ENCODE data around the gene PLEKHM2. TPM values are rescaled to one million over a fixed set of nuclear protein-coding genes. Genes with fewer than 3 reads are reported as not detected.

Gene PLEKHM2
- total RNA-seq, 2 experiments from 2014 or later: 46.5 to 48.1 TPM

- Mint-ChIP-seq H3K36me3 (no peaks in the 10 kb centered on the region), H3K4me3 (no peak overlapping the region), H3K27me3 (peaks cover 12% of the 10 kb centered on the region), H3K27ac (no peak overlapping the region), H3K9me3 (no peaks in the 10 kb centered on the region), H3K4me1 (ENCODE audit: low read depth) (peaks cover 6% of the 10 kb centered on the region)
- CTCF ChIA-PET: no interaction called here
- POLR2A ChIA-PET: no interaction called here
- DNase-seq: no peak
- intact Hi-C loops (cut with micrococcal nuclease): no loop called here
Measured at GRCh38 chr1:15751717-15752116, 67.6 kb downstream of the PLEKHM2 start.

- intact Hi-C loops (cut with micrococcal nuclease): no loop called here
- CTCF ChIA-PET: no interaction called here
Measured at GRCh38 chr1:15753776-15754175, 69.7 kb downstream of the PLEKHM2 start.

GRCh38 chr1:15755021-15755645 lies 71.0 kb downstream of the PLEKHM2 start:
- H3K4me3 Mint-ChIP-seq: no peak overlapping the region
- DNase-seq: no peak
- H3K27ac Mint-ChIP-seq: no peak overlapping the region
- POLR2A ChIA-PET: no interaction called here
- intact Hi-C loops (cut with micrococcal nuclease): no loop called here
- no peaks in the 10 kb centered on the region for H3K36me3 Mint-ChIP-seq
- CTCF ChIA-PET: interaction anchor here (1.1 kb wide), 1 partner anchor 253 kb away, joined by 3 read pairs; no protein-coding TSS in a partner anchor
- H3K9me3 Mint-ChIP-seq: no peaks in the 10 kb centered on the region
- peaks cover 26% of the 10 kb centered on the region for H3K27me3 Mint-ChIP-seq
- H3K4me1 Mint-ChIP-seq (ENCODE audit: low read depth): peaks cover 12% of the 10 kb centered on the region

More at GRCh38 chr1:15753776-15754175, 69.7 kb downstream of the PLEKHM2 start:
- Mint-ChIP-seq H3K4me1 (ENCODE audit: low read depth) (peaks cover 12% of the 10 kb centered on the region), H3K4me3 (no peak overlapping the region), H3K9me3 (no peaks in the 10 kb centered on the region), H3K36me3 (no peaks in the 10 kb centered on the region), H3K27ac (no peak overlapping the region), H3K27me3 (peaks cover 21% of the 10 kb centered on the region)
- DNase-seq: no peak
- POLR2A ChIA-PET: no interaction called here

DNA sequence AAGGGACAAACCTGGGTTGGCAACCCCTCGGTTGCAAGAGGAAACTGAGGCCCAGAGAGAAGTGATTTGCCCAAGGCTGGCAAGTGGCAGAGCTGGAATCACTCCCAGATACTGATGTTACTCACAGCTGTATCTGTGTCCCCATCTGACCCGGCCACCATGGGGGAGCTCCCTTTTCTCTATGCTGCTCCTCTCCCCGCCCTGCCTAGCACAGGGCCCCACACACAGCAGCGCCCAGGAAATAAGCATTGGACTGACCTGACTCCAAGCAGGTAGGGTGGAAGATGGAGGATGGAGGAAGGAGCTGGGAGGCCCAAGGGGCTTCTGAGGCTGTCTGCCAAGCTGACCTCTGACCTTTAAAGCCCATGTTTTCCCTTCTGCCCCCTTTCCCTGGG lies 71.5 kb downstream of the PLEKHM2 start:
- CTCF ChIA-PET: interaction anchor here (1.1 kb wide), 1 partner anchor 252 kb away, joined by 3 read pairs; no protein-coding TSS in a partner anchor

DNA sequence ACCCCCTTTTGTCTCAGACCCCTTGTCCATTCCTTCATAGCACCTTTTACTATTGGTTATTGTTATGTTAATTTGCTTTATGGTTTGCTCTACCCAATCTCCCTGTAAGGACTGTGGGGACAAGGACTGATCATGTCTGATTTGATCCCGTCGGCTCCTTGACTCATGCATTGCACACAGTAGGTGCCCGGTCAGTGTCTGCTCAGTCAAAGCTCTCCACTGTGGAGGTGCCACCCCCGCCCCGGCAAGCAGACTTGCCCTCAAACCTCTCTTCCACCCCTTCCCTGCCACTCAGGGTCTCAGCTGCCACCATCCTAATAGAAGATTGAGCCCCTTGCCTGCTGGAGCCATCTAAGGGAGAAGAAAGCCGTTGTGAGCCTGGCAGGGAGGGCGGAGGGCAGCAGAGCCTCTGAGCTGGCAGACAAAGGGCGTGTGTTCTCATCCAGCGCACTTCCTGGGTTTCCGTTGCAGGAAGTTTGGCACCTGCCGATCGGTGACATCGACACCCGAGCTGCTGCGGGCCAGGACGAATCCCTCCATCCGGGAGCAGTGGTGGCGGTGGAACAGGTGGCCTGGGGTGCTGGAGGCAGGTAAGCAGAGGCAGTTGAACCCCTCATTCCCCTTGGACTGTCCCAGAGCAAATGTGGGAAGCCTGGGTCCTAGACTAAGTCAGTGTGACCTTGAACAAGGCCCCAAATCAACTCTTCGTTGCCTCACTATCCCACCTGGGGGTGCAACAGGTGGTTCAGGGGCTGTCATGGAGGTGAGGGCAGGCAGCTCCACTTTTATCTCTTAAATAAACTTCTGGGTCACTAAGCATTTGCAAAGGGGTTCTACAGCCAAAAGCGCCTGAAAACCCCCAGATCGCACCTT lies 72.3 kb downstream of the PLEKHM2 start:
- CTCF ChIA-PET: interaction anchor here (1.2 kb wide), 1 partner anchor 36 kb away, joined by 4 read pairs; no protein-coding TSS in a partner anchor

More for the DNA sequence above, 71.5 kb downstream of the PLEKHM2 start:
- H3K4me3 Mint-ChIP-seq: no peak overlapping the region
- H3K27me3 Mint-ChIP-seq: peaks cover 28% of the 10 kb centered on the region
- no peak overlapping the region for H3K27ac Mint-ChIP-seq
- no peaks in the 10 kb centered on the region for H3K36me3 Mint-ChIP-seq
- peaks cover 12% of the 10 kb centered on the region for H3K4me1 Mint-ChIP-seq (ENCODE audit: low read depth)
- POLR2A ChIA-PET: no interaction called here
- no peaks in the 10 kb centered on the region for H3K9me3 Mint-ChIP-seq
- intact Hi-C loops (cut with micrococcal nuclease): no loop called here
- DNase-seq: no peak

GRCh38 chr1:15757016-15757543 lies 73.0 kb downstream of the PLEKHM2 start:
- H3K9me3 Mint-ChIP-seq: no peaks in the 10 kb centered on the region
- H3K27me3 Mint-ChIP-seq: peaks cover 33% of the 10 kb centered on the region
- intact Hi-C loops (cut with micrococcal nuclease): no loop called here
- no peak for DNase-seq
- no peak overlapping the region for H3K27ac Mint-ChIP-seq
- H3K36me3 Mint-ChIP-seq: no peaks in the 10 kb centered on the region
- H3K4me1 Mint-ChIP-seq (ENCODE audit: low read depth): peaks cover 12% of the 10 kb centered on the region
- ChIA-PET CTCF (interaction anchor here (1.2 kb wide), 1 partner anchor 35 kb away, joined by 4 read pairs; no protein-coding TSS in a partner anchor), POLR2A (no interaction called here)
- H3K4me3 Mint-ChIP-seq: no peak overlapping the region

More for the DNA sequence above, 72.3 kb downstream of the PLEKHM2 start:
- DNase-seq: peak; percentile 28
- H3K36me3 Mint-ChIP-seq: no peaks in the 10 kb centered on the region
- H3K9me3 Mint-ChIP-seq: no peaks in the 10 kb centered on the region
- H3K4me3 Mint-ChIP-seq: no peak overlapping the region
- H3K27me3 Mint-ChIP-seq: peaks cover 32% of the 10 kb centered on the region
- POLR2A ChIA-PET: no interaction called here
- intact Hi-C loops (cut with micrococcal nuclease): no loop called here
- peaks cover 12% of the 10 kb centered on the region for H3K4me1 Mint-ChIP-seq (ENCODE audit: low read depth)
- no peak overlapping the region for H3K27ac Mint-ChIP-seq

DNA sequence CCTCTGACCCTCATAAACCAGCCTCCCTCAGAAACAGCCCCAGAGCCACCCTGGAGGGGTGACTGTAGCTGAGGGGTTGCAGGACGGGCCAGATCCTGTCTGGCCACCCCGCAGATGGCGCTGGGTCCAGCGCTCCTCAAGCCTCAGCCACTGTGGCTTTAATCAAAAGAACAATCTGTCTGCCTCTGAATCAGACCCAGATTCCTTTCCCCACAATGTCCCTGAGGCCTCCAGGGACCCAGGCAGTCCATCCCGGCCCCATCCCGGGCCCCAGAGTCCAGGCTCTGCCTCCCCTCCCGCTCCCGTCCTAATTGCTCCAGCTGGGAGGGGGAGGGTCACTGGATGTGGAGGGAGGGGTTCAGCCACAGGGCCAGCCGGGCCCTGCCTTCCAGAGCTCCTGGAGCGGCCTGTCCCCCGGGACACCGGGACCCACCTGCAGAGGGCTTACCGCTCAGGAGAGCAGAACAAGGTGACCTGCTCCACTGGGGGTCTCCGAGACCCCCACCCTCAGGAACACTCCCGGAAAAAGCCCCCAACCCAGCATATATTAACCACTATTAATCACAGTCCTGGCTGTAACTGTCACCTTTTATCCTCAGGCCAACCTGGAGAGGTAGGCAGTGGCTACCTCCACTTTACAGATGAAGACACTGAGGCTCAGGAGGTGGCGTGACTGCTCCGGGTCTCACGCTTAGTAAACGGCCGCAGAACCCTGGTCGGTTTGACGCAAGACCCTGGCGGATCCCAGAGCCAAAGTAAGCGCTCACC lies 73.6 kb downstream of the PLEKHM2 start:
- peaks cover 12% of the 10 kb centered on the region for H3K4me1 Mint-ChIP-seq (ENCODE audit: low read depth)
- H3K27ac Mint-ChIP-seq: no peak overlapping the region
- H3K9me3 Mint-ChIP-seq: no peaks in the 10 kb centered on the region
- H3K27me3 Mint-ChIP-seq: peaks cover 33% of the 10 kb centered on the region
- H3K4me3 Mint-ChIP-seq: peak overlapping the region; percentile 40
- H3K36me3 Mint-ChIP-seq: no peaks in the 10 kb centered on the region
- intact Hi-C loops (cut with micrococcal nuclease): no loop called here
- DNase-seq: no peak
- CTCF ChIA-PET: interaction anchor here (1.2 kb wide), 1 partner anchor 34 kb away, joined by 4 read pairs; no protein-coding TSS in a partner anchor
- POLR2A ChIA-PET: no interaction called here

- peaks cover 12% of the 10 kb centered on the region for H3K4me1 Mint-ChIP-seq (ENCODE audit: low read depth)
- peaks cover 32% of the 10 kb centered on the region for H3K27me3 Mint-ChIP-seq
- CTCF ChIA-PET: no interaction called here
Measured at GRCh38 chr1:15758343-15758931, 74.3 kb downstream of the PLEKHM2 start, which contains the start of gene FBLIM1. Gene FBLIM1 (plus strand): TSS chr1:15758795. CDS start chr1:15764984, 6,189 bp downstream.

GRCh38 chr1:15758953-15759661 lies 75.0 kb downstream of the PLEKHM2 start:
- CTCF ChIA-PET: no interaction called here
- intact Hi-C loops (cut with micrococcal nuclease): no loop called here
- DNase-seq: no peak
- POLR2A ChIA-PET: no interaction called here
- Mint-ChIP-seq H3K27me3 (peaks cover 33% of the 10 kb centered on the region), H3K4me3 (no peak overlapping the region), H3K4me1 (ENCODE audit: low read depth) (peaks cover 12% of the 10 kb centered on the region), H3K27ac (no peak overlapping the region), H3K9me3 (no peaks in the 10 kb centered on the region), H3K36me3 (no peaks in the 10 kb centered on the region)

More at GRCh38 chr1:15758343-15758931, 74.3 kb downstream of the PLEKHM2 start, which contains the start of gene FBLIM1:
- Mint-ChIP-seq H3K27ac (no peak within 1 kb of the TSS), H3K36me3 (no peaks in the 10 kb centered on the region), H3K9me3 (no peaks in the 10 kb centered on the region), H3K4me3 (peak within 1 kb of the TSS; percentile 40)
- intact Hi-C loops (cut with micrococcal nuclease): no loop called here
- DNase-seq: no peak
- POLR2A ChIA-PET: no interaction called here

- Mint-ChIP-seq H3K9me3 (no peaks in the 10 kb centered on the region), H3K27me3 (peaks cover 29% of the 10 kb centered on the region)
Measured at GRCh38 chr1:15760520-15761211, 76.5 kb downstream of the PLEKHM2 start.

More at GRCh38 chr1:15760520-15761211, 76.5 kb downstream of the PLEKHM2 start:
- intact Hi-C loops (cut with micrococcal nuclease): no loop called here
- no peak for DNase-seq
- Mint-ChIP-seq H3K27ac (no peak overlapping the region), H3K4me3 (no peak overlapping the region), H3K36me3 (no peaks in the 10 kb centered on the region), H3K4me1 (ENCODE audit: low read depth) (peaks cover 12% of the 10 kb centered on the region)
- ChIA-PET CTCF (interaction anchor here (1.5 kb wide), 1 partner anchor 31 kb away, joined by 6 read pairs; no protein-coding TSS in a partner anchor), POLR2A (no interaction called here)
